Measurements from ENCODE around the gene MID1IP1. TPM values are rescaled to one million over a fixed set of nuclear protein-coding genes. Genes with fewer than 3 reads are reported as not detected.

Gene MID1IP1
- total RNA-seq = 26.0 and 53.3 TPM in 2 replicates

GRCh38 chrX:38800981-38801845 is at the start of gene MID1IP1:
MID1IP1 (plus strand) TSS chrX:38801459; CDS start chrX:38804947, 3,488 bp downstream.
- peak; percentile 85 for DNase-seq (ENCODE audit: low read depth)

DNA sequence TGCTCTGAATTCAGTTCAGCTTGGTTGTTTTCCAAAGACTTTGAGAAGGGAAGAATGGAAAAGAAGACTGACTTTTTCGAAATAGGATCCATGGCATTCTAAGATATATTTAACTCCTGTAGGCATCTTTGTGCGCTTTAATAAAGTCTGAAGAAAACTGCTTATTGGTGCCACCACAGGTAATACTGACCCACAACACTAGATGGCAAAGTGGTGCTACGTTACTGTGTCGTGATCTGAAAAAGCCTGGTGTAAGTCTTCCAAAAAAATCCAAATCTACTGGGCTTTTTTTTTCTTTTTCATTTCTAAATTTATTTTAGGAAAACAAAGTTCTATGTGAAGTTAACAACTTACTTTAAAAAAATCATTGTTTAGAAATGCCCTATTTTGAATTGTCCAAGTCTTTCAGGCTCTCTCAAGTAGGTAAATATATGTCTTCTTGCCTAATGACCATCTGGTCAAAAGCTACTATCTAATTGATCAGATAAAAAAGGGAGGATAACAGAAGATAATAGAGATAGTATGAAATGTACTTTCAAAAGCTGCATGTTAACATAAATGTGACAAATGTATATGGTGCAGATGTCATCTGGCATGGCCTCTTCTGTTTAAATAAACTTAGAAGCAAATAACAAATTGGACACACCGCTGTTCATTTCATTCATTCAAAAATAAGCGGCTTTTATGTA is 47.0 kb upstream of the MID1IP1 start:
- peak; percentile 43 for DNase-seq (ENCODE audit: low read depth)

GRCh38 chrX:38754818-38755718 is 46.2 kb upstream of the MID1IP1 start:
- no peak for DNase-seq (ENCODE audit: low read depth)

GRCh38 chrX:38760883-38761282 is 40.4 kb upstream of the MID1IP1 start:
- DNase-seq (ENCODE audit: low read depth) = no peak

DNA sequence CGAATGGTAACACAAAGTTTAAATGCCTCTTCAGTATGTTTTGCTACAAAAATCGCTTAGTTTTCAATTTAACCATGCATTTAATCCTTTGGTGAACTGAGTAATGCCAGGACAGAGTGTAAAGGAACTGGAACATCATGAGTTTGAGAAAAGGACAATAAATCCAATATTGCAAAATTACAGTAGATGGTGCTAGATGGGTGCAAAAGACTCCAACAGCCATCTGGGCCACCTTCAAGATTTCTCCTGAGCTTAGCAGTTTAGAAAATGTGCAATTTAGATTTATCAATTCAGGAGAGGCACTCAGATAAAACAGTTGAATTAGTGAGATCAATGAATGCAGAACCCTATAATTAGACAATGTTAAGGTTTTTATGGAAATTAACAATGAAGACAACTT is 33.2 kb upstream of the MID1IP1 start:
- DNase-seq (ENCODE audit: low read depth) = peak; percentile 22

GRCh38 chrX:38770152-38770551 is 31.1 kb upstream of the MID1IP1 start:
- no peak for DNase-seq (ENCODE audit: low read depth)

- DNase-seq (ENCODE audit: low read depth) = peak; percentile 28
Measured at GRCh38 chrX:38774249-38774648, 27.0 kb upstream of the MID1IP1 start.

GRCh38 chrX:38796946-38797345 is 4.3 kb upstream of the MID1IP1 start:
- DNase-seq (ENCODE audit: low read depth) = no peak

GRCh38 chrX:38798956-38799355 is 2.3 kb upstream of the MID1IP1 start:
- no peak for DNase-seq (ENCODE audit: low read depth)

GRCh38 chrX:38799995-38800580 is 1.2 kb upstream of the MID1IP1 start:
- DNase-seq (ENCODE audit: low read depth) = no peak

DNA sequence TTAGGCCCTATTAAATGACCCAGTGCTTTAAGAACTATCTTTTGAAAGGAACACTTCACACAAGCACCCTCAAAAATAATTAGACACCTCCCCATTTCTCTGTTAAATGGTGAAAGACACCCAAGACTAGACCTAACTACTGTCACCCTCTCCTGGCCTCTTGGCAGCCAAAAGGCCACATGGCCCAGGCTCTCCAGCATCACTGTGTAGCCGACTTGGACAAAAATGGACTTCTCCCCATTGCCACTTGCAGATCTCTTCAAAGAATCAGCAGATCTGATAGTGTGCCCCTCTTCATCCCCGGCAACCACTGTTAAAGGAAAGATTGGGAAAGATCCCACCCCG is 2.0 kb downstream of the MID1IP1 start:
- peak; percentile 13 for DNase-seq (ENCODE audit: low read depth)

GRCh38 chrX:38803588-38804431 is 2.6 kb downstream of the MID1IP1 start:
- DNase-seq (ENCODE audit: low read depth) = peak; percentile 56

- no peak for DNase-seq (ENCODE audit: low read depth)
Measured at GRCh38 chrX:38804432-38804681, 3.1 kb downstream of the MID1IP1 start.

DNA sequence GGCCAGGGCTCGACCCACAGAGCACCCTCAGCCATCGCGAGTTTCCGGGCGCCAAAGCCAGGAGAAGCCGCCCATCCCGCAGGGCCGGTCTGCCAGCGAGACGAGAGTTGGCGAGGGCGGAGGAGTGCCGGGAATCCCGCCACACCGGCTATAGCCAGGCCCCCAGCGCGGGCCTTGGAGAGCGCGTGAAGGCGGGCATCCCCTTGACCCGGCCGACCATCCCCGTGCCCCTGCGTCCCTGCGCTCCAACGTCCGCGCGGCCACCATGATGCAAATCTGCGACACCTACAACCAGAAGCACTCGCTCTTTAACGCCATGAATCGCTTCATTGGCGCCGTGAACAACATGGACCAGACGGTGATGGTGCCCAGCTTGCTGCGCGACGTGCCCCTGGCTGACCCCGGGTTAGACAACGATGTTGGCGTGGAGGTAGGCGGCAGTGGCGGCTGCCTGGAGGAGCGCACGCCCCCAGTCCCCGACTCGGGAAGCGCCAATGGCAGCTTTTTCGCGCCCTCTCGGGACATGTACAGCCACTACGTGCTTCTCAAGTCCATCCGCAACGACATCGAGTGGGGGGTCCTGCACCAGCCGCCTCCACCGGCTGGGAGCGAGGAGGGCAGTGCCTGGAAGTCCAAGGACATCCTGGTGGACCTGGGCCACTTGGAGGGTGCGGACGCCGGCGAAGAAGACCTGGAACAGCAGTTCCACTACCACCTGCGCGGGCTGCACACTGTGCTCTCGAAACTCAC is 3.6 kb downstream of the MID1IP1 start:
- DNase-seq (ENCODE audit: low read depth) = no peak

- DNase-seq (ENCODE audit: low read depth) = peak; percentile 52
Measured at GRCh38 chrX:38805432-38806389, 4.5 kb downstream of the MID1IP1 start.

- DNase-seq (ENCODE audit: low read depth) = no peak
Measured at GRCh38 chrX:38806875-38807621, 5.8 kb downstream of the MID1IP1 start.

DNA sequence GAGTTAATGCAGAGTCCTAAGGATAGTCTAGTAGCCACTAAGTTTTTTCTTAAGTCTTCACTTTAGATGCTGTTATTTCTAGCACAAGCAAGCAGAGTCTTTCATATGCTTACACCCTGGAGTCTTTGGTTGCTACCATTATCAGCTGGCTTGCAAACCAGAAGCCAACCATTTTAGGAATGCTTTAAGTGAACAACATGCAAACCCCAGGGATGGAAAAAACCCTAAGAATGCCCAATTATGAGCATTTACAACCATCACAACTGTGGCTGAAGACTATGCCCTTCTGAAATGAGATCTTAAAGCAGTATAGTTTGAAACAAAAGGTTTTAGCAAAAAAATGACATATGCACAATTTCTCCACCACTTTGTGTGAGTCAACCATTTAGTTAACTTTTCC is 6.6 kb downstream of the MID1IP1 start:
- no peak for DNase-seq (ENCODE audit: low read depth)

DNA sequence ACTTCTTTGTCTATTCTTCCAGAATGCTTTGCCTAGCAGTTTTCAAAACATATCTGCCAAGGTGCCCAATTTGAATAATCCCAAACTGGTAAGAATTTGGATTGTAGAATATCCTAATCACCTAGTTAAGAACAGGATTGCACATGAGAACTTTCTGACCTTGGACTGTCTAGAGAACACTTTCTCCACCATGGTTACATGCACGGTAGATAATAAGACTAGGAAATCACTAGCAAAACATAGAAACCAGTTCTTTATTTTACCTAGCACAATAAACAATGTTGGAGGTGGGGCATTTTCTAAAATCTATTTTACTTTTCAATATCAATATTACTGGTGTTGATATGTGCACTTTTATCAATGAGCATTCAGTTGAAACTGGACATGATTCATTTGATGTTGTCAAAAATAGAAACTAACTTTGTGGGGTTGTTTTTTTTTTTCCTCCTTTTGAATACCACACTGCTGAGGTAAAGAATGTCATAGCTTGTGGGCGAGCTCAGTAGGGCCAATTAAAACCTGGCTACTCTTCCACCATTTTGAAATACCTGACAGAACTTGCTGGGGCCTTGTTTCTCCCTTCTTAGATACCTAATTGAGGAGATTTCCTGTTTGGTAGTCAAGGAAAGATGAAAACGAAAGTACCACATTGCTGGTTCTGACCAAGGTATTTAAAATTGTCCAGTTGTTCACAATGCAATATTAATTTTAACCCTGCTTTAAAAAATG is 10.4 kb downstream of the MID1IP1 start:
- no peak for DNase-seq (ENCODE audit: low read depth)

Data from renal cortical epithelial cell (primary cell).